ENCODE results near the gene CAMSAP1.

GRCh38 chr9:135827866-135828580 lies 79.3 kb downstream of the CAMSAP1 start:
- TF ChIP-seq EZH2 (IDR thresholded peaks at IDR 0.05; ENCODE audit: insufficient read depth, poor library complexity, severe bottlenecking): no peak
- TF ChIP-seq EZH2phosphoT487 (IDR thresholded peaks at IDR 0.05; ENCODE audit: insufficient read depth, low read depth): no peak

All from GM23248 (cell line).